SK-N-SH (cell line): ENCODE measurements around the gene USHBP1. TPM values are rescaled to one million over a fixed set of nuclear protein-coding genes. Genes with fewer than 3 reads are reported as not detected.

ENCODE experiments used
- CTCF ChIA-PET: fragments of 300-600, 350-600 bp; formaldehyde crosslinking; extraction: SDS; loops from one replicate; lab custom pipeline; 2021; lab: Yijun Ruan, JAX
- POLR2A ChIA-PET: fragments of 350-600 bp; sonication (Branson Sonifier 250); formaldehyde crosslinking; extraction: SDS; loops from one replicate; lab custom pipeline; 2020; ENCODE audit warnings: antibody characterized with exemption, inconsistent platforms; lab: Yijun Ruan, JAX
- DNase-seq: peaks from one replicate; pipeline ENCODE4 v3.0.0; 2012
- H2AFZ ChIP-seq: fragments of 200-600 bp; sonication (generic); 2 replicates; pipeline ENCODE4 v1.8.1; 2016; ENCODE audit warnings: antibody characterized with exemption, mild to moderate bottlenecking, low read depth
- H3F3A ChIP-seq: fragments of 200-600 bp; sonication (generic); replicated peaks from 2 replicates; pipeline ENCODE3; 2016; ENCODE audit warnings: antibody characterized with exemption, mild to moderate bottlenecking; ENCODE audit not compliant: insufficient read depth
- H3K27ac ChIP-seq, 2 experiments: fragments of 200-500 bp in 1 of 2; fragments of 200-600 bp in 1 of 2; sonication (Bioruptor generic) in 1 of 2; sonication (generic), shearing (Covaris generic) in 1 of 2; 2 replicates each; pipeline versions ENCODE4 v1.5.1 to v1.6.1; 2014 to 2016; ENCODE audit warnings: low read depth in 2 of 2, inconsistent platforms in 1 of 2, low read length in 1 of 2, mild to moderate bottlenecking in 1 of 2, mixed read lengths in 1 of 2
- H3K27me3 ChIP-seq: fragments of 200-600 bp; sonication (generic), shearing (Covaris generic); 2 replicates; pipeline ENCODE4 v1.6.1; 2016; ENCODE audit warnings: mixed run types; ENCODE audit not compliant: insufficient read depth
- H3K36me3 ChIP-seq, 2 experiments: fragments of 200-500 bp in 1 of 2; fragments of 200-600 bp in 1 of 2; sonication (Bioruptor generic) in 1 of 2; sonication (generic) in 1 of 2; replicated peaks in 1 of 2; 2 replicates each; pipeline versions ENCODE3 to v1.5.1; 2014 to 2016; ENCODE audit warnings: low read length in 1 of 2, mild to moderate bottlenecking in 1 of 2; ENCODE audit not compliant: insufficient read depth in 2 of 2, control insufficient read depth in 1 of 2
- H3K4me1 ChIP-seq, 2 experiments: fragments of 200-500 bp in 1 of 2; fragments of 200-600 bp in 1 of 2; sonication (Bioruptor generic) in 1 of 2; sonication (generic), shearing (Covaris generic) in 1 of 2; 2 replicates each; pipeline versions ENCODE4 v1.5.1 to v1.6.1; 2014 to 2016; ENCODE audit warnings: low read depth in 1 of 2, low read length in 1 of 2, mixed run types in 1 of 2; ENCODE audit not compliant: insufficient read depth in 2 of 2, control insufficient read depth in 1 of 2
- H3K4me2 ChIP-seq: fragments of 200-600 bp; sonication (generic), shearing (Covaris generic); 2 replicates; pipeline ENCODE4 v1.6.1; 2017; ENCODE audit warnings: mixed run types
- H3K4me3 ChIP-seq, 2 experiments: fragments of 200-500 bp in 1 of 2; fragments of 200-600 bp in 1 of 2; sonication (Bioruptor generic) in 1 of 2; sonication (generic), shearing (Covaris generic) in 1 of 2; 2 replicates each; pipeline versions ENCODE4 v1.5.1 to v1.8.1; 2014 to 2016; ENCODE audit warnings: low read depth in 2 of 2, inconsistent platforms in 1 of 2, low read length in 1 of 2, mild to moderate bottlenecking in 1 of 2, mixed read lengths in 1 of 2, moderate library complexity in 1 of 2
- H3K79me2 ChIP-seq: fragments of 200-600 bp; sonication (generic); 2 replicates; pipeline ENCODE4 v1.8.1; 2017; ENCODE audit warnings: mild to moderate bottlenecking; ENCODE audit not compliant: insufficient read depth
- H3K9ac ChIP-seq: fragments of 200-600 bp; sonication (generic); 2 replicates; pipeline ENCODE4 v1.6.1; 2017; ENCODE audit warnings: mixed run types
- H3K9me2 ChIP-seq: fragments of 200-600 bp; sonication (generic); 2 replicates; pipeline ENCODE4 v1.6.1; 2017; ENCODE audit warnings: mixed run types
- H3K9me3 ChIP-seq: fragments of 200-600 bp; sonication (generic); 2 replicates; pipeline ENCODE4 v1.6.1; 2017; ENCODE audit warnings: mixed run types, mild to moderate bottlenecking, moderate library complexity
- H4K20me1 ChIP-seq: fragments of 200-600 bp; sonication (generic); 2 replicates; pipeline ENCODE4 v1.6.1; 2017; ENCODE audit warnings: mild to moderate bottlenecking, mixed run types; ENCODE audit not compliant: insufficient read depth
- FOSL2 ChIP-seq: IDR thresholded peaks from 2 replicates; pipeline ENCODE4 v1.4.0; 2012; ENCODE audit warnings: low read depth, mild to moderate bottlenecking, moderate library complexity, borderline replicate concordance
- GATA2 ChIP-seq: sonication (generic); formaldehyde crosslinking; IDR thresholded peaks from 2 replicates; pipeline ENCODE4 v1.5.0; 2020; ENCODE audit warnings: mild to moderate bottlenecking, missing genetic modification reagents
- JUND ChIP-seq: IDR thresholded peaks from 2 replicates; pipeline ENCODE4 v1.4.0; 2012
- NRF1 ChIP-seq: IDR thresholded peaks from 2 replicates; pipeline ENCODE4 v1.6.1; 2012; ENCODE audit warnings: low read depth, mild to moderate bottlenecking, low read length
- PBX3 ChIP-seq: IDR thresholded peaks from 2 replicates; pipeline ENCODE4; 2012
- POLR2AphosphoS5 ChIP-seq: IDR thresholded peaks from 2 replicates; pipeline ENCODE4 v1.6.1; 2012; ENCODE audit warnings: low read depth, low read length
- REST ChIP-seq: IDR thresholded peaks from 2 replicates; pipeline ENCODE4 v1.6.1; 2012; ENCODE audit warnings: mild to moderate bottlenecking, low read depth, low read length, moderate library complexity
- TAF1 ChIP-seq: IDR thresholded peaks from 2 replicates; pipeline ENCODE4 v1.6.1; 2012; ENCODE audit warnings: low read depth, mild to moderate bottlenecking, low read length, moderate library complexity, borderline replicate concordance
- TCF12 ChIP-seq: IDR thresholded peaks from 2 replicates; pipeline ENCODE4 v1.4.0; 2012
- USF1 ChIP-seq: IDR thresholded peaks from 2 replicates; pipeline ENCODE4 v1.4.0; 2012; ENCODE audit warnings: low read depth, borderline replicate concordance
- USF2 ChIP-seq: fragments of 150-350 bp; IDR thresholded peaks from 2 replicates; pipeline ENCODE4 v1.6.1; 2017; ENCODE audit warnings: antibody characterized with exemption, low read length, low read depth, borderline replicate concordance
- YY1 ChIP-seq: IDR thresholded peaks from 2 replicates; pipeline ENCODE4 v1.4.0; 2012; ENCODE audit warnings: low read depth, mild to moderate bottlenecking
- WGBS: methylation state at CpG from one replicate; pipeline ENCODE4 v1.1.6; 2017; ENCODE audit warnings: low lambda C conversion rate; 5-methylcytosine and 5-hydroxymethylcytosine counted together
- polyA plus RNA-seq, 3 experiments: library from polyadenylated mRNA; depleted of rRNA; stranded (reverse); fragments of >200 nt; gene quantifications; 2 replicates each; pipeline ENCODE4 v1.2.3, GENCODE V29; 2012

USHBP1 gene
- polyA plus RNA-seq, 1 of the 3 experiments (the other 2 are of a cell fraction): 0.03 TPM

- Histone ChIP-seq H3K9me3 (peaks cover 9% of the 10 kb centered on the region; the same call in 1 of the 2 replicates), H3K4me3 (no peak overlapping the region), H3K36me3 (no peaks in the 10 kb centered on the region), H3K27ac (no peak overlapping the region), H3K9ac (no peak overlapping the region), H4K20me1 (no peaks in the 10 kb centered on the region), H3K9me2 (no peaks in the 10 kb centered on the region), H3K4me2 (no peak overlapping the region), H3K27me3 (no peaks in the 10 kb centered on the region), H3K4me1 (no peaks in the 10 kb centered on the region), H2AFZ (no peak overlapping the region), H3K79me2 (no peaks in the 10 kb centered on the region), H3F3A (no peaks in the 10 kb centered on the region)
- TF ChIP-seq USF2: no peak
- TF ChIP-seq YY1: no peak
- TF ChIP-seq PBX3: no peak
- TF ChIP-seq NRF1: no peak
- TF ChIP-seq USF1: no peak
- no peak for TF ChIP-seq REST
- TF ChIP-seq TCF12: no peak
- no peak for TF ChIP-seq GATA2 (CRISPR knock-in tag)
- TF ChIP-seq POLR2AphosphoS5: no peak
- no peak for TF ChIP-seq JUND
- TF ChIP-seq TAF1: no peak
- no peak for TF ChIP-seq FOSL2
- ChIA-PET CTCF (interaction anchor here (0.6 to 1.8 kb wide), 10 partner anchors 8 to 195 kb away, joined by 3 to 14 read pairs (median 4); partner anchors contain the start of genes ANKLE1 and USE1), POLR2A (interaction anchor here (1.8 to 2.2 kb wide), 2 partner anchors 34 to 45 kb away, joined by 4 read pairs; partner anchors contain the start of genes OCEL1 and USE1)
- WGBS: 20% methylated on average over 1 of the region's 1 CpG
- no peak for DNase-seq
These were observed 4.6 kb downstream of the USHBP1 start for GRCh38 chr19:17259934-17260333.
